ENCODE measurements around the gene IWS1.

IWS1 gene

GRCh38 chr2:127561371-127561770 is 35.1 kb upstream of the IWS1 start:
- DNase-seq (ENCODE audit: low spot score), result no peak
- no peak overlapping the region for H3K27ac ChIP-seq
- POLR2A ChIA-PET (ENCODE audit: low non-redundant PET), result no interaction called here
- TF ChIP-seq CTCF (conservative IDR thresholded peaks at IDR 0.05; ENCODE audit: low read depth), result no peak
- CTCF ChIA-PET, result no interaction called here

GRCh38 chr2:127560931-127561280 is 34.6 kb upstream of the IWS1 start:
- ChIA-PET CTCF (no interaction called here), POLR2A (ENCODE audit: low non-redundant PET) (no interaction called here)
- no peak for TF ChIP-seq CTCF (conservative IDR thresholded peaks at IDR 0.05; ENCODE audit: low read depth)
- no peak for DNase-seq (ENCODE audit: low spot score)
- H3K27ac ChIP-seq, result no peak overlapping the region

- POLR2A ChIA-PET (ENCODE audit: low non-redundant PET), result no interaction called here
- DNase-seq (ENCODE audit: low spot score), result no peak
Observed at GRCh38 chr2:127560201-127560930, 34.1 kb upstream of the IWS1 start.

GRCh38 chr2:127559454-127559853 is 33.2 kb upstream of the IWS1 start:
- TF ChIP-seq CTCF (conservative IDR thresholded peaks at IDR 0.05; ENCODE audit: low read depth), result no peak
- ChIA-PET CTCF (no interaction called here), POLR2A (ENCODE audit: low non-redundant PET) (interaction anchor here (0.6 kb wide), 1 partner anchor 9 kb away, joined by 9 read pairs; no protein-coding TSS in a partner anchor)
- DNase-seq (ENCODE audit: low spot score), result no peak
- no peak overlapping the region for H3K27ac ChIP-seq

More at GRCh38 chr2:127560201-127560930, 34.1 kb upstream of the IWS1 start:
- no peak overlapping the region for H3K27ac ChIP-seq
- CTCF ChIA-PET, result no interaction called here
- TF ChIP-seq CTCF (conservative IDR thresholded peaks at IDR 0.05; ENCODE audit: low read depth), result no peak

GRCh38 chr2:127558911-127559310 is 32.6 kb upstream of the IWS1 start:
- ChIA-PET CTCF (interaction anchor here (0.5 kb wide), 1 partner anchor 32 kb away, joined by 3 read pairs; no protein-coding TSS in a partner anchor), POLR2A (ENCODE audit: low non-redundant PET) (no interaction called here)
- no peak for TF ChIP-seq CTCF (conservative IDR thresholded peaks at IDR 0.05; ENCODE audit: low read depth)
- H3K27ac ChIP-seq, result no peak overlapping the region
- DNase-seq (ENCODE audit: low spot score), result no peak

- POLR2A ChIA-PET (ENCODE audit: low non-redundant PET), result no interaction called here
- TF ChIP-seq CTCF (conservative IDR thresholded peaks at IDR 0.05; ENCODE audit: low read depth), result no peak
Observed at GRCh38 chr2:127552846-127553245, 26.6 kb upstream of the IWS1 start.

More at GRCh38 chr2:127552846-127553245, 26.6 kb upstream of the IWS1 start:
- no peak for DNase-seq (ENCODE audit: low spot score)
- no peak overlapping the region for H3K27ac ChIP-seq
- CTCF ChIA-PET, result interaction anchor here (0.6 kb wide), 1 partner anchor 928 kb away, joined by 3 read pairs; no protein-coding TSS in a partner anchor

All from RWPE1 (cell line).